ENCODE measurements around the gene KIAA0586. TPM values are rescaled to one million over a fixed set of nuclear protein-coding genes. Genes with fewer than 3 reads are reported as not detected.

The KIAA0586 gene
- 6.0 and 8.7 TPM in 2 replicates for total RNA-seq

GRCh38 chr14:58427281-58428117 lies at the start of gene KIAA0586, which contains the start of gene TIMM9:
Gene KIAA0586 (plus strand): TSS chr14:58427719. CDS start chr14:58428265, 546 bp downstream.
Gene TIMM9 (minus strand): TSS chr14:58427531. CDS start chr14:58411945, 15,586 bp downstream.
- Histone ChIP-seq H3K27me3 (ENCODE audit: control insufficient read depth, insufficient read depth, low read length) (no peaks in the 10 kb centered on the region), H3K4me3 (ENCODE audit: low read depth, low read length) (peak within 1 kb of the TSS; percentile 69), H3K36me3 (ENCODE audit: control insufficient read depth, insufficient read depth, low read length) (peaks cover 3% of the 10 kb centered on the region)
- FAIRE-seq (no peak), DNase-seq (ENCODE audit: low read depth) (peak; percentile 95)
- TF ChIP-seq, protein P1, sequence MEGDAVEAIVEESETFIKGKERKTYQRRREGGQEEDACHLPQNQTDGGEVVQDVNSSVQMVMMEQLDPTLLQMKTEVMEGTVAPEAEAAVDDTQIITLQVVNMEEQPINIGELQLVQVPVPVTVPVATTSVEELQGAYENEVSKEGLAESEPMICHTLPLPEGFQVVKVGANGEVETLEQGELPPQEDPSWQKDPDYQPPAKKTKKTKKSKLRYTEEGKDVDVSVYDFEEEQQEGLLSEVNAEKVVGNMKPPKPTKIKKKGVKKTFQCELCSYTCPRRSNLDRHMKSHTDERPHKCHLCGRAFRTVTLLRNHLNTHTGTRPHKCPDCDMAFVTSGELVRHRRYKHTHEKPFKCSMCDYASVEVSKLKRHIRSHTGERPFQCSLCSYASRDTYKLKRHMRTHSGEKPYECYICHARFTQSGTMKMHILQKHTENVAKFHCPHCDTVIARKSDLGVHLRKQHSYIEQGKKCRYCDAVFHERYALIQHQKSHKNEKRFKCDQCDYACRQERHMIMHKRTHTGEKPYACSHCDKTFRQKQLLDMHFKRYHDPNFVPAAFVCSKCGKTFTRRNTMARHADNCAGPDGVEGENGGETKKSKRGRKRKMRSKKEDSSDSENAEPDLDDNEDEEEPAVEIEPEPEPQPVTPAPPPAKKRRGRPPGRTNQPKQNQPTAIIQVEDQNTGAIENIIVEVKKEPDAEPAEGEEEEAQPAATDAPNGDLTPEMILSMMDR (IDR thresholded peaks at IDR 0.05; ENCODE audit: insufficient read depth, low read length, severe bottlenecking): no peak

DNA sequence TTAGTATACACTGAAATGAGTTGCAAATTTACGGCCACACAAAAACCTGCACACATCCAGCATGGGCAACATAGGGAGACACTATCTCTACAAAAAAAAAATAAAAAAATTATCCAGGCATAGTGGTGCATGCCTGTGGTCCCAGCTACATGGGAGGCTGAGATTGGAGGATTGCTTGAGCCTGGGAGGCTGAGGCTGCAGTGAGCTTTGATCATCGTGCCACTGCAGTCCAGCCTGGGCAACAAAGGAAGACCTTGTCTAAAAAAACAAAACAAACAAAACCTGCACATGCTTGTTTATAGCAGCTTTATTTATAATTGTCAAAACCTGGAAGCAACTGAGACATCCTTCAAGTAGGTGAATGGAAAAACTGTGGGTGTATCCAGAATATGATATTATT lies 36.7 kb upstream of the KIAA0586 start:
- TF ChIP-seq, protein P1 (IDR thresholded peaks at IDR 0.05; ENCODE audit: insufficient read depth, low read length, severe bottlenecking): no peak
- FAIRE-seq: no peak
- Histone ChIP-seq H3K36me3 (ENCODE audit: control insufficient read depth, insufficient read depth, low read length) (no peaks in the 10 kb centered on the region), H3K27me3 (ENCODE audit: control insufficient read depth, insufficient read depth, low read length) (no peaks in the 10 kb centered on the region), H3K4me3 (ENCODE audit: low read depth, low read length) (no peak overlapping the region)
- no peak for DNase-seq (ENCODE audit: low read depth)

DNA sequence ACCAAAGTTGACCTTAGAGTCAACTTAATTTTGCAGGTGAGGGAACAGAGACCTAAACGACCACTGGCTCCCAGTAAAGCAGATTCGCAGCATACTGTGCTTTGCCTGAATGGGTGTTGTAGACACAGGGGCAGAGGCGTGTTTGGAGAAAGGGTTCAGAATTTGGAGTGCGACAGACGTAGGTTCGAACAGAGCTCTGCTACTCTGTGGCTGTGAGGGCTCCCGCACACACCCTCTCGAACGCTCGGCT lies 32.0 kb upstream of the KIAA0586 start:
- DNase-seq (ENCODE audit: low read depth): no peak

DNA sequence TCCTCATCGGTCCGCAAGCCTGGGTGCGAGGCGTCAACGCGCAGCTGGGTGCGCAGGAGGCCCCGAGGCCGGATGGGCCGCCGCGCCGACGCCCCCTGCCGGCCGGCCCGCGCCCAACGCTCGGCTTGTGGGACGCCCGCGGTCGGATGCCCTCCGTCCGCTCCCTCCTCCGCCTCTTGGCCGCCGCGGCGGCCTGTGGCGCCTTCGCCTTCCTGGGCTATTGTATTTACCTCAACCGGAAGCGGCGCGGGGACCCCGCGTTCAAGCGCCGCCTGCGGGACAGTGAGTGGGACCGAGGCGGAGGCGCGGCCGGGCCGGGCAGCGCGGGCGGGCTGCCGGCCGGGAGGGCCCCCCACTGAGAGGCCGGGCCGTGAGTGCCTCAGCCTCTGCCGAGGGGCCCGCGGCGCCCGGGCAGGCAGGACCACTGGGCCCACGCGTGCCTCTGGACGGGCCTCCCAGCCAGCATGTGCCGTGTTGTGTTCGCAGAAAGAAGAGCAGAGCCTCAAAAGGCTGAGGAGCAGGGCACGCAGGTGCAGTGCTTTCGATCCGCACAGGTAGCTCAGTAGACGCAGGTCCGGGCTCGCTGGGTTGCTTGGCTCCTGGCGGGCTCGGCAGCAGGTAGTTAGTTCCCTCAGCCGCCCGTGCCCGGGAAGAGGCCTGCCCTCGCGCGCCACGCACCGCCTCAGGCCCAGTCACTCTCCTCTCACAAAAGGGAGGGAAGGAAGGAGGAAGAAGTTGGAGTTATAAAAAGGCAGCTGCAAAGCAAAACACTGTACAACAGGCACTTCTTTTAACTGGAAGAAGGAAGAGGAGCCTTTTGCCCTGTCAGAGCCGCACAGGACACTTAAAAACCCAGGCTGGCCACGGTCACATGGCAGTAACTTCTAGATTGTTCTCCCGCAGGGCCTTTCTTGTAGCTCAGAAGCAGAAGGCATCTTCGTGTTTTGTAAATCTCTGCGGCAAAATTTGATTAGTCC lies 31.4 kb upstream of the KIAA0586 start, which contains the start of gene TOMM20L:
Gene TOMM20L (plus strand): TSS at position 119 of the 977 bp plus-strand sequence. CDS start 28 bp downstream, at position 147.
- Histone ChIP-seq H3K36me3 (ENCODE audit: control insufficient read depth, insufficient read depth, low read length) (no peaks in the 10 kb centered on the region), H3K4me3 (ENCODE audit: low read depth, low read length) (peak within 1 kb of the TSS; percentile 46), H3K27me3 (ENCODE audit: control insufficient read depth, insufficient read depth, low read length) (no peaks in the 10 kb centered on the region)
- no peak for FAIRE-seq
- DNase-seq (ENCODE audit: low read depth): peak; percentile 52
- TF ChIP-seq, protein P1 (IDR thresholded peaks at IDR 0.05; ENCODE audit: insufficient read depth, low read length, severe bottlenecking): peak; percentile 53

More for the DNA sequence above, 32.0 kb upstream of the KIAA0586 start:
- TF ChIP-seq, protein P1 (IDR thresholded peaks at IDR 0.05; ENCODE audit: insufficient read depth, low read length, severe bottlenecking): no peak
- H3K36me3 ChIP-seq (ENCODE audit: control insufficient read depth, insufficient read depth, low read length): no peaks in the 10 kb centered on the region
- peak overlapping the region; percentile 46 for H3K4me3 ChIP-seq (ENCODE audit: low read depth, low read length)
- H3K27me3 ChIP-seq (ENCODE audit: control insufficient read depth, insufficient read depth, low read length): no peaks in the 10 kb centered on the region
- no peak for FAIRE-seq

DNA sequence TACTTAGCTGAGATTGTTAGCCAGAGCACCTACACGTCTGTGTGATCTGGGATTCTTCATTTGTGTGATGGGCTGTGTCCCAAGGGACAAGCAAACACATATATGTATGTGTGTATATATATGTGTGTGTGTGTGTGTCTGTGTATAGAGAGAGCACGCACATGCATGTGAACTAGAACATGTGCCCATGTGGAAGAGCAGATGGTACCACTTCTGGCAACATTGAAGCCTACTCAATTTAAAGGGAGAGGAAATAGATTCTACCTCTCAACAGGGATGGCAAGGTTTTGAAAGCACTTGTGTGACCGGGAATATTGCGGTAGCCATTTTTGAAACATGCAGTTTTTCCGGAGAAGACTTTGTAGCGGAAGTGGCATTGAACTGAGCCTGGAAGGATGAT lies 30.4 kb upstream of the KIAA0586 start:
- DNase-seq (ENCODE audit: low read depth) (no peak), FAIRE-seq (no peak)
- TF ChIP-seq, protein P1 (IDR thresholded peaks at IDR 0.05; ENCODE audit: insufficient read depth, low read length, severe bottlenecking): no peak
- Histone ChIP-seq H3K36me3 (ENCODE audit: control insufficient read depth, insufficient read depth, low read length) (no peaks in the 10 kb centered on the region), H3K27me3 (ENCODE audit: control insufficient read depth, insufficient read depth, low read length) (no peaks in the 10 kb centered on the region), H3K4me3 (ENCODE audit: low read depth, low read length) (no peak overlapping the region)
